Neural cell (in vitro differentiated cells): ENCODE results near the gene SYNJ2BP. TPM values are rescaled to one million over a fixed set of nuclear protein-coding genes. Genes with fewer than 3 reads are reported as not detected.

Experiments
- H2AFZ ChIP-seq: fragments of 200-600, 300-800 bp; sonication (generic), shearing (Covaris generic); 2 replicates; pipeline ENCODE4 v1.6.0; 2014; ENCODE audit warnings: low read depth, mild to moderate bottlenecking, antibody characterized with exemption, low read length, moderate library complexity
- H3F3A ChIP-seq: fragments of 200-600 bp; shearing (Covaris generic); 2 replicates; pipeline ENCODE4 v1.6.1; 2016; ENCODE audit warnings: mild to moderate bottlenecking, moderate library complexity, mixed read lengths, antibody characterized with exemption, low read length; ENCODE audit not compliant: insufficient read depth, poor library complexity, severe bottlenecking
- H3K27ac ChIP-seq: fragments of 200-600, 300-800 bp; sonication (generic), shearing (Covaris generic); 2 replicates; pipeline ENCODE4 v1.5.1; 2014; ENCODE audit warnings: mild to moderate bottlenecking, low read length, moderate library complexity
- H3K27me3 ChIP-seq: fragments of 300-800, 200-600 bp; sonication (generic), shearing (Covaris generic); 2 replicates; pipeline ENCODE4 v1.6.0; 2014; ENCODE audit warnings: mild to moderate bottlenecking, low read depth, low read length, moderate library complexity; ENCODE audit not compliant: insufficient read depth
- H3K36me3 ChIP-seq: fragments of 300-800, 200-600 bp; sonication (generic), shearing (Covaris generic); 2 replicates; pipeline ENCODE4 v1.5.1; 2014; ENCODE audit warnings: mild to moderate bottlenecking, antibody characterized with exemption, low read length, moderate library complexity; ENCODE audit not compliant: insufficient read depth
- H3K4me2 ChIP-seq: fragments of 300-800, 200-600 bp; sonication (generic), shearing (Covaris generic); 2 replicates; pipeline ENCODE4 v1.6.0; 2014; ENCODE audit warnings: mild to moderate bottlenecking, low read length
- H3K4me3 ChIP-seq: fragments of 300-800, 200-600 bp; sonication (generic), shearing (Covaris generic); 2 replicates; pipeline ENCODE4 v1.5.1; 2014; ENCODE audit warnings: mild to moderate bottlenecking, low read length, moderate library complexity
- H3K79me2 ChIP-seq: fragments of 200-600 bp; shearing (Covaris generic); replicated peaks from 2 replicates; pipeline ENCODE4 v1.6.0; 2014; ENCODE audit warnings: mild to moderate bottlenecking, low read length, moderate library complexity; ENCODE audit not compliant: insufficient read depth
- H3K9ac ChIP-seq: fragments of 300-800, 200-600 bp; sonication (generic), shearing (Covaris generic); 2 replicates; pipeline ENCODE4 v1.6.1; 2016; ENCODE audit warnings: mild to moderate bottlenecking, low read length, mixed read lengths
- H3K9me2 ChIP-seq: fragments of 200-600 bp; shearing (Covaris generic); 2 replicates; pipeline ENCODE4 v1.6.1; 2016; ENCODE audit warnings: mild to moderate bottlenecking, low read length, mixed read lengths; ENCODE audit not compliant: insufficient read depth
- H3K9me3 ChIP-seq: fragments of 200-600, 300-800 bp; sonication (generic), shearing (Covaris generic); 2 replicates; pipeline ENCODE4 v1.6.1; 2016; ENCODE audit warnings: mild to moderate bottlenecking, mixed run types, low read length, moderate library complexity, mixed read lengths
- H4K20me1 ChIP-seq: fragments of 200-600 bp; shearing (Covaris generic); 2 replicates; pipeline ENCODE4 v1.6.1; 2016; ENCODE audit warnings: mild to moderate bottlenecking, mixed run types; ENCODE audit not compliant: insufficient read depth
- CTCF ChIP-seq: fragments of 450-650 bp; IDR thresholded peaks from 2 replicates; pipeline ENCODE4 v1.5.1; 2014; ENCODE audit warnings: antibody characterized with exemption, mild to moderate bottlenecking, moderate library complexity; ENCODE audit not compliant: poor library complexity, severe bottlenecking
- EP300 ChIP-seq: fragments of 450-650 bp; conservative IDR thresholded peaks from 2 replicates; pipeline ENCODE4 v1.6.1; 2014; ENCODE audit warnings: antibody characterized with exemption, mild to moderate bottlenecking, moderate library complexity; ENCODE audit not compliant: poor library complexity, severe bottlenecking
- EZH2 ChIP-seq: fragments of 200-600, 300-800 bp; shearing (Covaris generic), sonication (generic); IDR thresholded peaks from 2 replicates; pipeline ENCODE4 v1.6.1; 2014; ENCODE audit warnings: antibody characterized with exemption, low read length, borderline replicate concordance, mild to moderate bottlenecking; ENCODE audit not compliant: insufficient read depth, poor library complexity, severe bottlenecking
- MXI1 ChIP-seq: fragments of 450-650 bp; conservative IDR thresholded peaks from 2 replicates; pipeline ENCODE4 v1.6.1; 2014; ENCODE audit warnings: antibody characterized with exemption, mild to moderate bottlenecking; ENCODE audit not compliant: poor library complexity, severe bottlenecking
- POLR2AphosphoS5 ChIP-seq: IDR thresholded peaks from 2 replicates; pipeline ENCODE4 v1.6.1; 2012
- RAD21 ChIP-seq: fragments of 450-650 bp; conservative IDR thresholded peaks from 2 replicates; pipeline ENCODE4 v1.6.1; 2014; ENCODE audit warnings: antibody characterized with exemption, mild to moderate bottlenecking, moderate library complexity
- REST ChIP-seq: IDR thresholded peaks from 2 replicates; pipeline ENCODE4 v1.6.1; 2012; ENCODE audit warnings: borderline replicate concordance
- SMC3 ChIP-seq: fragments of 450-650 bp; conservative IDR thresholded peaks from 2 replicates; pipeline ENCODE4 v1.6.1; 2014; ENCODE audit warnings: antibody characterized with exemption, mild to moderate bottlenecking, moderate library complexity; ENCODE audit not compliant: poor library complexity
- TAF1 ChIP-seq: IDR thresholded peaks from 2 replicates; pipeline ENCODE4 v1.6.1; 2012; ENCODE audit warnings: low read depth
- polyA plus RNA-seq: library from polyadenylated mRNA; depleted of rRNA; stranded (reverse); fragments of >200 nt; gene quantifications from 2 replicates; pipeline ENCODE4 v1.2.3, GENCODE V29; 2014

The SYNJ2BP gene
- polyA plus RNA-seq, 1 donor from 2014 or later = 27.7 TPM

GRCh38 chr14:70442750-70443149 is 25.9 kb upstream of the SYNJ2BP start:
- Histone ChIP-seq H3K36me3 (no peaks in the 10 kb centered on the region), H3K9ac (no peak overlapping the region), H3K27me3 (no peaks in the 10 kb centered on the region), H3K4me2 (no peak overlapping the region), H4K20me1 (no peaks in the 10 kb centered on the region), H3K9me3 (peaks cover 6% of the 10 kb centered on the region), H3K4me3 (no peak overlapping the region), H3F3A (no peaks in the 10 kb centered on the region), H3K79me2 (no peaks in the 10 kb centered on the region), H3K9me2 (no peaks in the 10 kb centered on the region), H2AFZ (no peak overlapping the region), H3K27ac (no peak overlapping the region)
- TF ChIP-seq REST (no peak), SMC3 (no peak), MXI1 (no peak), RAD21 (no peak), EP300 (no peak), CTCF (no peak), EZH2 (no peak), TAF1 (no peak), POLR2AphosphoS5 (no peak)

- no peak for TF ChIP-seq SMC3
- no peak for TF ChIP-seq REST
- no peak for TF ChIP-seq MXI1
- no peak for TF ChIP-seq EP300
- no peak for TF ChIP-seq TAF1
- TF ChIP-seq POLR2AphosphoS5 = no peak
- no peak for TF ChIP-seq RAD21
- TF ChIP-seq EZH2 = no peak
- TF ChIP-seq CTCF = no peak
- Histone ChIP-seq H4K20me1 (no peaks in the 10 kb centered on the region), H3F3A (no peaks in the 10 kb centered on the region), H3K9me2 (no peaks in the 10 kb centered on the region), H3K27ac (no peak overlapping the region), H3K4me3 (no peak overlapping the region), H3K27me3 (no peaks in the 10 kb centered on the region), H3K36me3 (no peaks in the 10 kb centered on the region), H3K4me2 (no peak overlapping the region), H2AFZ (no peak overlapping the region), H3K79me2 (no peaks in the 10 kb centered on the region), H3K9ac (no peak overlapping the region), H3K9me3 (peaks cover 6% of the 10 kb centered on the region)
Observed at GRCh38 chr14:70441641-70442040, 24.8 kb upstream of the SYNJ2BP start.
